Mucosa of descending colon (tissue), 3 donors: ENCODE measurements around the gene COQ8A. TPM values are rescaled to one million over a fixed set of nuclear protein-coding genes. Genes with fewer than 3 reads are reported as not detected.
A peak's percentile ranks its signal among the peaks of the same experiment; 100 is the strongest.

Experiments used
- ATAC-seq: fragments of 200-7000 bp; cut with Tn5 transposase; one replicate; pipeline ENCODE4 v1.9.1; 2020; ENCODE audit warnings: mild to moderate bottlenecking, moderate library complexity
- DNase-seq, 3 donors: peaks; one replicate each; pipeline ENCODE4 v3.0.0-alpha.2; 2020
- H3K36me3 ChIP-seq: fragments of 200-600 bp; one replicate; pipeline ENCODE4 v1.8.0; 2021; ENCODE audit warnings: low read depth, mild to moderate bottlenecking
- H3K4me1 ChIP-seq: fragments of 200-600 bp; one replicate; pipeline ENCODE4 v1.8.0; 2021; ENCODE audit warnings: low read depth, mild to moderate bottlenecking
- H3K4me3 ChIP-seq: fragments of 200-600 bp; one replicate; pipeline ENCODE4 v1.8.0; 2021; ENCODE audit warnings: mild to moderate bottlenecking
- H3K9me3 ChIP-seq: fragments of 200-600 bp; one replicate; pipeline ENCODE4 v1.8.0; 2021; ENCODE audit warnings: mild to moderate bottlenecking
- CTCF ChIP-seq: fragments of 200-600 bp; IDR thresholded peaks from one replicate; pipeline ENCODE4 v1.8.0; 2022; ENCODE audit warnings: antibody characterized with exemption, mild to moderate bottlenecking
- intact Hi-C, 2 donors: fragments of 100-400 bp; cut with DNase I in 1 of 2; cut with micrococcal nuclease in 1 of 2; formaldehyde crosslinking; loops; one replicate each; pipeline versions ENCODE4 v1.11.0 to v1.11.1; 2022; cut with DNase I, micrococcal nuclease
- total RNA-seq, 3 donors: library from RNA; stranded (reverse); fragmentation: NEBNext Ultra II Directional in 2 of 3; extraction: Animal tissue kit (Norgen Biotek cat#: 25700) in 2 of 3; gene quantifications; one replicate each; pipeline versions ENCODE4 v1.2.1 to v1.2.4, GENCODE V29; 2021 to 2023
- donor health status: DM: no; HTN: no; CAD: no; lungs with moderate emphysema.
- donor health status: DM: no; HTN: no; CAD: no.
- donor health status: DM: no; HTN: yes; CAD: no.

Gene COQ8A
- total RNA-seq, 3 donors from 2014 or later: 47.3 to 77.9 (median 67.1) TPM

GRCh38 chr1:227016990-227017389 is 76.9 kb downstream of the COQ8A start:
- no peak for DNase-seq
- TF ChIP-seq CTCF: no peak

GRCh38 chr1:227032396-227032795 is 92.3 kb downstream of the COQ8A start:
- DNase-seq (no peak), ATAC-seq (no peak)
- Histone ChIP-seq H3K9me3 (no peaks in the 10 kb centered on the region), H3K36me3 (no peaks in the 10 kb centered on the region), H3K4me1 (no peaks in the 10 kb centered on the region), H3K4me3 (no peak overlapping the region)
- no peak for TF ChIP-seq CTCF
- intact Hi-C loops: no loop called here

More at GRCh38 chr1:227016990-227017389, 76.9 kb downstream of the COQ8A start:
- intact Hi-C loops: no loop called here
- H3K36me3 ChIP-seq: no peaks in the 10 kb centered on the region
- no peak overlapping the region for H3K4me3 ChIP-seq
- H3K9me3 ChIP-seq: no peaks in the 10 kb centered on the region
- no peaks in the 10 kb centered on the region for H3K4me1 ChIP-seq
- ATAC-seq: no peak

GRCh38 chr1:227033880-227034279 is 93.8 kb downstream of the COQ8A start:
- Histone ChIP-seq H3K9me3 (no peaks in the 10 kb centered on the region), H3K4me1 (no peaks in the 10 kb centered on the region), H3K36me3 (no peaks in the 10 kb centered on the region), H3K4me3 (no peak overlapping the region)
- ATAC-seq: no peak
- no peak for TF ChIP-seq CTCF
- intact Hi-C loops: no loop called here
- DNase-seq: no peak

GRCh38 chr1:227035316-227035715 is 95.2 kb downstream of the COQ8A start:
- no peak for TF ChIP-seq CTCF
- intact Hi-C loops: no loop called here
- H3K4me1 ChIP-seq: no peaks in the 10 kb centered on the region
- no peak overlapping the region for H3K4me3 ChIP-seq
- ATAC-seq: no peak
- no peak for DNase-seq
- H3K36me3 ChIP-seq: no peaks in the 10 kb centered on the region
- no peaks in the 10 kb centered on the region for H3K9me3 ChIP-seq

- no peak overlapping the region for H3K4me3 ChIP-seq
- no peaks in the 10 kb centered on the region for H3K9me3 ChIP-seq
- no peak for DNase-seq
- H3K4me1 ChIP-seq: no peaks in the 10 kb centered on the region
- intact Hi-C loops: no loop called here
- TF ChIP-seq CTCF: no peak
- ATAC-seq: peak; percentile 55
- H3K36me3 ChIP-seq: no peaks in the 10 kb centered on the region
Observed at GRCh38 chr1:227037121-227037520, 97.0 kb downstream of the COQ8A start.

Other genes with a start within 250 kb of the COQ8A start
- 10 to 100 TPM in 2 of 3 donors, 1 to 10 TPM in 1; 9.5 to 90.3 (median 11.7) TPM for gene ITPKB, start 201.0 kb upstream of the COQ8A start, total RNA-seq
- 10 to 100 TPM; 20.3 to 30.7 (median 24.1) TPM for gene PSEN2, start 69.7 kb upstream of the COQ8A start, total RNA-seq